ENCODE results near the gene DHRS13.
A peak's percentile ranks its signal among the peaks of the same experiment; 100 is the strongest.
"Not testable (repeated sequence)": the region's sequence is repeated elsewhere in the genome, so short reads cannot be mapped to it uniquely, and the experiment has no call there.

DHRS13 gene

GRCh38 chr17:28904800-28905199 is 1.9 kb upstream of the DHRS13 start:
- no peak for DNase-seq (ENCODE audit: insufficient read length, low spot score)
- FAIRE-seq: no peak

GRCh38 chr17:28903546-28903841 is 615 bp upstream of the DHRS13 start:
- DNase-seq (ENCODE audit: insufficient read length, low spot score); FAIRE-seq: not testable (repeated sequence)

- DNase-seq (ENCODE audit: insufficient read length, low spot score) (peak; percentile 56), FAIRE-seq (no peak)
Observed at GRCh38 chr17:28901866-28902818, 737 bp downstream of the DHRS13 start.

- DNase-seq (ENCODE audit: insufficient read length, low spot score) (no peak), FAIRE-seq (no peak)
Observed at GRCh38 chr17:28900986-28901726, 1.7 kb downstream of the DHRS13 start.

GRCh38 chr17:28899212-28899815 is 3.6 kb downstream of the DHRS13 start:
- DNase-seq (ENCODE audit: insufficient read length, low spot score): no peak
- no peak for FAIRE-seq

- FAIRE-seq (no peak), DNase-seq (ENCODE audit: insufficient read length, low spot score) (no peak)
Observed at GRCh38 chr17:28898527-28898955, 4.3 kb downstream of the DHRS13 start.

GRCh38 chr17:28897769-28898526 is 4.9 kb downstream of the DHRS13 start:
- no peak for FAIRE-seq

GRCh38 chr17:28896884-28897768 is 5.8 kb downstream of the DHRS13 start, which contains the start of gene FLOT2:
Gene FLOT2 (minus strand): TSS chr17:28897733. CDS start chr17:28897574, 159 bp downstream.
- FAIRE-seq: peak; percentile 71

More at GRCh38 chr17:28897769-28898526, 4.9 kb downstream of the DHRS13 start:
- no peak for DNase-seq (ENCODE audit: insufficient read length, low spot score)

GRCh38 chr17:28896491-28896883 is 6.4 kb downstream of the DHRS13 start:
- FAIRE-seq: no peak
- DNase-seq (ENCODE audit: insufficient read length, low spot score): no peak

More at GRCh38 chr17:28896884-28897768, 5.8 kb downstream of the DHRS13 start, which contains the start of gene FLOT2:
- peak; percentile 78 for DNase-seq (ENCODE audit: insufficient read length, low spot score)

- FAIRE-seq (no peak), DNase-seq (ENCODE audit: insufficient read length, low spot score) (no peak)
Observed at GRCh38 chr17:28895794-28896447, 7.0 kb downstream of the DHRS13 start.

GRCh38 chr17:28893248-28894183 is 9.4 kb downstream of the DHRS13 start:
- FAIRE-seq; DNase-seq (ENCODE audit: insufficient read length, low spot score): not testable (repeated sequence)

GRCh38 chr17:28892024-28892423 is 10.9 kb downstream of the DHRS13 start:
- DNase-seq (ENCODE audit: insufficient read length, low spot score): no peak
- no peak for FAIRE-seq

- FAIRE-seq (no peak), DNase-seq (ENCODE audit: insufficient read length, low spot score) (no peak)
Observed at GRCh38 chr17:28891201-28891600, 11.7 kb downstream of the DHRS13 start.

- DNase-seq (ENCODE audit: insufficient read length, low spot score): no peak
- no peak for FAIRE-seq
Observed at GRCh38 chr17:28889996-28890395, 12.9 kb downstream of the DHRS13 start.

GRCh38 chr17:28888832-28889231 is 14.0 kb downstream of the DHRS13 start:
- FAIRE-seq (no peak), DNase-seq (ENCODE audit: insufficient read length, low spot score) (no peak)

GRCh38 chr17:28887871-28888471 is 14.9 kb downstream of the DHRS13 start:
- FAIRE-seq: no peak
- no peak for DNase-seq (ENCODE audit: insufficient read length, low spot score)

- DNase-seq (ENCODE audit: insufficient read length, low spot score): no peak
- no peak for FAIRE-seq
Observed at GRCh38 chr17:28885951-28886350, 16.9 kb downstream of the DHRS13 start.
